Hematopoietic multipotent progenitor cell treated with erythropoietin and hydrocortisone succinate and interleukin-3 and kit ligand, for 4 days (in vitro differentiated cells): ENCODE results near the gene PRAC1.
"Not testable (repeated sequence)": the region's sequence is repeated elsewhere in the genome, so short reads cannot be mapped to it uniquely, and the experiment has no call there.

Experiments used
- DNase-seq: peaks from one replicate; pipeline ENCODE4 v3.0.0-alpha.2; 2015

The PRAC1 gene

GRCh38 chr17:48725288-48726064, 3.2 kb upstream of the PRAC1 start:
- no peak for DNase-seq

GRCh38 chr17:48725004-48725287, 2.6 kb upstream of the PRAC1 start:
- DNase-seq, result peak; percentile 24

GRCh38 chr17:48724251-48725003, 2.1 kb upstream of the PRAC1 start:
- peak; percentile 90 for DNase-seq

GRCh38 chr17:48723423-48724250, 1.3 kb upstream of the PRAC1 start:
- DNase-seq, result peak; percentile 15

- DNase-seq, result peak; percentile 16
Measured at GRCh38 chr17:48722915-48723422, 651 bp upstream of the PRAC1 start, which contains the start of gene PRAC2. TSS of gene PRAC2 (plus strand) at chr17:48723185. CDS start at chr17:48724411, 1,226 bp downstream.

GRCh38 chr17:48721009-48721402, 1.3 kb downstream of the PRAC1 start:
- no peak for DNase-seq

- DNase-seq, result no peak
Measured at GRCh38 chr17:48720266-48721008, 1.9 kb downstream of the PRAC1 start.

- no peak for DNase-seq
Measured at GRCh38 chr17:48719642-48720265, 2.6 kb downstream of the PRAC1 start.

GRCh38 chr17:48718761-48719641, 3.3 kb downstream of the PRAC1 start:
- DNase-seq, result peak; percentile 24

- DNase-seq, result no peak
Measured at GRCh38 chr17:48718227-48718760, 4.0 kb downstream of the PRAC1 start.

- DNase-seq, result no peak
Measured at GRCh38 chr17:48717367-48718226, 4.7 kb downstream of the PRAC1 start.

- DNase-seq, result not testable (repeated sequence)
Measured at GRCh38 chr17:48716549-48716948, 5.8 kb downstream of the PRAC1 start.

- DNase-seq, result no peak
Measured at GRCh38 chr17:48715496-48716399, 6.6 kb downstream of the PRAC1 start.

GRCh38 chr17:48711128-48711527, 11.2 kb downstream of the PRAC1 start:
- no peak for DNase-seq

GRCh38 chr17:48704361-48705248, 17.7 kb downstream of the PRAC1 start:
- no peak for DNase-seq

- DNase-seq, result no peak
Measured at GRCh38 chr17:48701864-48702532, 20.3 kb downstream of the PRAC1 start.

GRCh38 chr17:48693178-48693577, 29.1 kb downstream of the PRAC1 start:
- no peak for DNase-seq
